GM10248 (cell line): ENCODE measurements around the gene FHIT.

Experiments
- CTCF ChIA-PET: fragments of 300-600 bp; sonication (Branson Sonifier 250); formaldehyde crosslinking; extraction: SDS; loops from one replicate; lab custom pipeline; 2021; ENCODE audit warnings: antibody characterized with exemption; lab: Yijun Ruan, JAX
- POLR2A ChIA-PET: fragments of 350-650 bp; sonication (Branson Sonifier 250); formaldehyde crosslinking; extraction: SDS; loops from one replicate; lab custom pipeline; 2020; ENCODE audit warnings: antibody characterized with exemption; lab: Yijun Ruan, JAX
- DNase-seq: peaks from one replicate; pipeline ENCODE4 v3.0.0; 2012; ENCODE audit errors: extremely low spot score
- CTCF ChIP-seq: IDR thresholded peaks from 2 replicates; pipeline ENCODE4 v1.5.1; 2012; ENCODE audit warnings: mild to moderate bottlenecking, low read depth; ENCODE audit errors: extremely low read depth, missing control alignments, control extremely low read depth

Gene FHIT

GRCh38 chr3:60973321-60973720 lies 277.9 kb downstream of the FHIT start:
- DNase-seq = no peak
- ChIA-PET CTCF (interaction anchor here (1.1 to 1.3 kb wide), 2 partner anchors 14 to 26 kb away, joined by 3 read pairs; no protein-coding TSS in a partner anchor), POLR2A (no interaction called here)
- no peak for TF ChIP-seq CTCF

GRCh38 chr3:60972599-60972998 lies 278.7 kb downstream of the FHIT start:
- no peak for TF ChIP-seq CTCF
- CTCF ChIA-PET = interaction anchor here (1.3 kb wide), 1 partner anchor 14 kb away, joined by 3 read pairs; no protein-coding TSS in a partner anchor
- DNase-seq = no peak
- POLR2A ChIA-PET = no interaction called here

- ChIA-PET CTCF (no interaction called here), POLR2A (no interaction called here)
- DNase-seq = no peak
- TF ChIP-seq CTCF = no peak
Observed at GRCh38 chr3:60970850-60971249, 280.4 kb downstream of the FHIT start.

GRCh38 chr3:60967141-60967540 lies 284.1 kb downstream of the FHIT start:
- no peak for TF ChIP-seq CTCF
- ChIA-PET CTCF (no interaction called here), POLR2A (no interaction called here)
- DNase-seq = no peak

GRCh38 chr3:60957541-60957940 lies 293.7 kb downstream of the FHIT start:
- DNase-seq = no peak
- ChIA-PET POLR2A (no interaction called here), CTCF (interaction anchor here (1.3 to 1.5 kb wide), 2 partner anchors 20 to 91 kb away, joined by 3 read pairs; no protein-coding TSS in a partner anchor)
- no peak for TF ChIP-seq CTCF

GRCh38 chr3:60956729-60957128 lies 294.5 kb downstream of the FHIT start:
- ChIA-PET CTCF (no interaction called here), POLR2A (no interaction called here)

More at GRCh38 chr3:60956729-60957128, 294.5 kb downstream of the FHIT start:
- no peak for DNase-seq
- no peak for TF ChIP-seq CTCF
